ENCODE data around the gene C4orf54. TPM values are rescaled to one million over a fixed set of nuclear protein-coding genes. Genes with fewer than 3 reads are reported as not detected.

C4orf54 gene
- total RNA-seq, 1 donor from 2014 or later, result not detected

- no peaks in the 10 kb centered on the region for H3K4me1 Mint-ChIP-seq
- intact Hi-C loops (cut with micrococcal nuclease), result no loop called here
- H3K27me3 Mint-ChIP-seq, result peaks cover under 1% of the 10 kb centered on the region
- no peak for DNase-seq
- no peaks in the 10 kb centered on the region for H3K36me3 Mint-ChIP-seq (ENCODE audit: low read depth)
- no peaks in the 10 kb centered on the region for H3K9me3 Mint-ChIP-seq
- no peak overlapping the region for H3K27ac Mint-ChIP-seq
- H3K4me3 Mint-ChIP-seq, result no peak overlapping the region
These were observed 8.4 kb upstream of the C4orf54 start for GRCh38 chr4:99665983-99666382.

GRCh38 chr4:99664716-99665115 lies 7.1 kb upstream of the C4orf54 start:
- Mint-ChIP-seq H3K4me3 (no peak overlapping the region), H3K27me3 (peaks cover 1% of the 10 kb centered on the region), H3K27ac (no peak overlapping the region), H3K36me3 (ENCODE audit: low read depth) (no peaks in the 10 kb centered on the region), H3K9me3 (no peaks in the 10 kb centered on the region), H3K4me1 (no peaks in the 10 kb centered on the region)
- no peak for DNase-seq
- intact Hi-C loops (cut with micrococcal nuclease), result no loop called here

- intact Hi-C loops (cut with micrococcal nuclease), result no loop called here
- peaks cover 4% of the 10 kb centered on the region for H3K27me3 Mint-ChIP-seq
- no peaks in the 10 kb centered on the region for H3K4me1 Mint-ChIP-seq
- H3K9me3 Mint-ChIP-seq, result no peaks in the 10 kb centered on the region
- DNase-seq, result no peak
- H3K4me3 Mint-ChIP-seq, result no peak overlapping the region
- no peaks in the 10 kb centered on the region for H3K36me3 Mint-ChIP-seq (ENCODE audit: low read depth)
- H3K27ac Mint-ChIP-seq, result no peak overlapping the region
These were observed 4.3 kb upstream of the C4orf54 start for GRCh38 chr4:99661907-99662306.

DNA sequence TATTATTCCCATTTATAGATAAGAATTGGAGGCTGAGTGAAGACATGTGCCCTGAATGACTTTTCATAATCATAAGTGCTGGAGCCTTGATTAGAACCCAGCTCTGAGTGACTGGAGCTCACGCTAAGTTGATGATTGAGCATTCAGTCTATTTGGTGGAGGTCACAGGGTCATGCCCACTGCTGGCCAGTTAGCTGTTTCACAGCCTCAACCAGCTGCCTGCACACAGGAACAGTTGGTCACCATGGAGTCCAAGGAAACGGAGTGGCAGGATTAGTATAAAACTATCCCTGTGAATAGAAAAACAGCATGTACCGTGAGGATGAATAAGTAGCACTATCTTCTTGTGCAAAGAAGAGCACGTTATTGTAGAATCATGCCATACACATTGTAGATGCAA lies 1.0 kb upstream of the C4orf54 start:
- no peak overlapping the region for H3K4me3 Mint-ChIP-seq
- H3K27ac Mint-ChIP-seq, result no peak overlapping the region
- H3K27me3 Mint-ChIP-seq, result peaks cover 4% of the 10 kb centered on the region
- H3K4me1 Mint-ChIP-seq, result no peaks in the 10 kb centered on the region
- H3K9me3 Mint-ChIP-seq, result no peaks in the 10 kb centered on the region
- no peak for DNase-seq
- no peaks in the 10 kb centered on the region for H3K36me3 Mint-ChIP-seq (ENCODE audit: low read depth)
- intact Hi-C loops (cut with micrococcal nuclease), result no loop called here

GRCh38 chr4:99655308-99656081 lies 2.1 kb downstream of the C4orf54 start:
- Mint-ChIP-seq H3K4me3 (no peak overlapping the region), H3K4me1 (no peaks in the 10 kb centered on the region), H3K27ac (no peak overlapping the region), H3K36me3 (ENCODE audit: low read depth) (no peaks in the 10 kb centered on the region), H3K9me3 (no peaks in the 10 kb centered on the region), H3K27me3 (peaks cover 2% of the 10 kb centered on the region)
- DNase-seq, result no peak
- intact Hi-C loops (cut with micrococcal nuclease), result no loop called here

GRCh38 chr4:99654361-99654761 lies 3.3 kb downstream of the C4orf54 start:
- H3K27ac Mint-ChIP-seq, result no peak overlapping the region

DNA sequence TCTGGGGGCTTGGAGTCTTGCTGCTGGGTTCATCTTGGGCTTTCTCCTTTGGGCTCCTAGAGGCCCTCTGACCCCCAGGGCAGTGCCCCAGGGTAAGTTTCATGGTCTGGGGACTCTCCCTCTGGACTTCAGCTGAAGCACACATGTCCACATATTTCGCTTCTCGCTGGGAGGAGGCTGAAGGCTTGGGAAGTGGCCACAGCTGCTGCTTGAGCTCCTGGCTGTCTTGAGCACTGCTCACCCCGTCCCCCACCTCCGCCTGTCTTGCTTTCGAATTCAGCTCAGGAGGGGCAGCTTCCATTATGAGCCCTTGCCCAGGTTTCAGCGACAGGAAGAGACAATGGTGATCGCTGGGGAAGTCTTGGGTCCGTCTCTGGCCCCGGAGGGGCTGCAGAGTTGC lies 3.7 kb downstream of the C4orf54 start:
- Mint-ChIP-seq H3K9me3 (no peaks in the 10 kb centered on the region), H3K4me3 (no peak overlapping the region), H3K27ac (no peak overlapping the region), H3K27me3 (no peaks in the 10 kb centered on the region), H3K4me1 (no peaks in the 10 kb centered on the region), H3K36me3 (ENCODE audit: low read depth) (no peaks in the 10 kb centered on the region)
- intact Hi-C loops (cut with micrococcal nuclease), result no loop called here
- no peak for DNase-seq

More at GRCh38 chr4:99654361-99654761, 3.3 kb downstream of the C4orf54 start:
- H3K9me3 Mint-ChIP-seq, result no peaks in the 10 kb centered on the region
- no peaks in the 10 kb centered on the region for H3K36me3 Mint-ChIP-seq (ENCODE audit: low read depth)
- H3K4me1 Mint-ChIP-seq, result no peaks in the 10 kb centered on the region
- peaks cover 2% of the 10 kb centered on the region for H3K27me3 Mint-ChIP-seq
- DNase-seq, result no peak
- intact Hi-C loops (cut with micrococcal nuclease), result no loop called here
- H3K4me3 Mint-ChIP-seq, result no peak overlapping the region

- intact Hi-C loops (cut with micrococcal nuclease), result no loop called here
These were observed 4.8 kb downstream of the C4orf54 start for GRCh38 chr4:99652596-99653436.

DNA sequence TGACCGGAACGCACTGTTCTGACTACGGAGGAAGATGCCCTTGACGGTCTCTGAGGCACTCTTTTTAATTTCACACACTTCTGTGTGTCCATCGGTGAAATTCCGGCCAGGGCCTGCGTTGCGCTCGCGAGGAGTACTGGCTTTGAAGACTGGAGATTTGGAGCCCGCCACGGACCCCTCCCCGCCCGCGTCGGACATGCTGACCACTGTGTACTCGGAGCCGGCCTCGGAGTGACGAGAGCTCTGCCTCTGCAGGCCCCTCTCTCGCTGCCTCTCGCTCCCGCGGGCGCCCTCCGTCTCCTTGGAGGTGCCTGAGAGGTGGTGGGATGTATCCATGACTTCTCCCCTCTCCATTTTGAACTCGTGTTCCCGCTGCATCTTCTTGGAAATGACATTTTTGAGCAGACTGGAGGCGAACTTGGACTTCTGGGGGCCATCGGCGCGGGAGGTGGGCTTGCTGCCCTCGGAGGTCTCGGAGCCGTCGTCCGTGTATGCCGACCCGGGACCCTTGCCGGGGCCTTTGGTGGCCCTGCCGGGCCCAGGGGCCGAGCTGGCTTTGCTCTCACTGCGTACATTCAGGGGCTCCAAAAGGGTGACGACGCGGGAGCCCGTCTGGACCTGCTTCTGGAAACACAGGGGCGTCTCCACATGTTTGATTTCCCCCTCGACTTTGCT lies 5.7 kb downstream of the C4orf54 start:
- no peak overlapping the region for H3K27ac Mint-ChIP-seq
- H3K36me3 Mint-ChIP-seq (ENCODE audit: low read depth), result no peaks in the 10 kb centered on the region
- intact Hi-C loops (cut with micrococcal nuclease), result no loop called here
- DNase-seq, result no peak
- peaks cover 2% of the 10 kb centered on the region for H3K27me3 Mint-ChIP-seq
- H3K4me1 Mint-ChIP-seq, result no peaks in the 10 kb centered on the region
- H3K9me3 Mint-ChIP-seq, result no peaks in the 10 kb centered on the region
- H3K4me3 Mint-ChIP-seq, result no peak overlapping the region

More at GRCh38 chr4:99652596-99653436, 4.8 kb downstream of the C4orf54 start:
- no peaks in the 10 kb centered on the region for H3K36me3 Mint-ChIP-seq (ENCODE audit: low read depth)
- H3K27ac Mint-ChIP-seq, result no peak overlapping the region
- no peaks in the 10 kb centered on the region for H3K9me3 Mint-ChIP-seq
- no peak for DNase-seq
- no peaks in the 10 kb centered on the region for H3K27me3 Mint-ChIP-seq
- H3K4me1 Mint-ChIP-seq, result no peaks in the 10 kb centered on the region
- no peak overlapping the region for H3K4me3 Mint-ChIP-seq

DNA sequence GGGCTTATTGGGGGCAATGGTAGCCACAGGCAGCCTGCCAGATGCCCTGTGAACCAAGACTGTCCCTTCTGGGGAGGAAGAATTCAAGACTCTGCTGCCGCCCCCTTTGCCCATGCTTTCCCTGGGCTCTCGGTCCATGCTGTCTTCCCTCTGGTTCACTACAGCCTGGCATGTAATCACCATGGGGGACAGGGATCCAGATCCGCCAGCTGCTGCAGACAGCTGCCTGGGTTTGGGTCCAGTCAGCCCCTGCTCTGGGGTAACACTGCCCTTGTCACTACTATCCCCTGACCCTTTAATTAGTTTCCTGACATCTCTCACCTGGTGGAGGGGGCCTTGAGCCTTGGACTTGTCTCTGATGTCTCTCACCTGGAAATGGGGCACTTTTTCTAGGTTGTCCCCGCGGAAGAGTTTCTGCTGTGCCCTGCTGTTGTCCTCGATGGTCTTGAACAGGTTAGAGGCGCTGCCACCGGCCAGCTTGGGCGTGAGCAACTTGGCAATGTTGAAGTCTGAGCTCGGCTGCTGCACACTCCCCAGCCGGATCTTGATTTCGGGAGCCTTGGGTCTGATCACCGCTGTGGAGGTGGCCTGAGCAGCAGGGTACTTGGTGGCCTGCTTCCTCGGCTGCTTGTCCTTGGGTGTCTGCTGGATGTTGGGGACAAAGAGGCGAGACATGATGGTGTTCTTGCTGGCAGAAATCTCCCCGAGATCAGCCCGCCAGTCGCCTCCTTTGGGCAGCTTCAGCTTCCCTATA lies 6.4 kb downstream of the C4orf54 start:
- no peak for DNase-seq
- H3K27me3 Mint-ChIP-seq, result peaks cover 3% of the 10 kb centered on the region
- H3K27ac Mint-ChIP-seq, result no peak overlapping the region
- intact Hi-C loops (cut with micrococcal nuclease), result no loop called here
- no peaks in the 10 kb centered on the region for H3K9me3 Mint-ChIP-seq
- no peaks in the 10 kb centered on the region for H3K36me3 Mint-ChIP-seq (ENCODE audit: low read depth)
- no peaks in the 10 kb centered on the region for H3K4me1 Mint-ChIP-seq
- H3K4me3 Mint-ChIP-seq, result no peak overlapping the region

- H3K27me3 Mint-ChIP-seq, result peaks cover 3% of the 10 kb centered on the region
- no peaks in the 10 kb centered on the region for H3K9me3 Mint-ChIP-seq
- no peak overlapping the region for H3K4me3 Mint-ChIP-seq
- H3K4me1 Mint-ChIP-seq, result no peaks in the 10 kb centered on the region
- no peak for DNase-seq
- intact Hi-C loops (cut with micrococcal nuclease), result no loop called here
- no peaks in the 10 kb centered on the region for H3K36me3 Mint-ChIP-seq (ENCODE audit: low read depth)
- no peak overlapping the region for H3K27ac Mint-ChIP-seq
These were observed 7.8 kb downstream of the C4orf54 start for GRCh38 chr4:99649778-99650177.

DNA sequence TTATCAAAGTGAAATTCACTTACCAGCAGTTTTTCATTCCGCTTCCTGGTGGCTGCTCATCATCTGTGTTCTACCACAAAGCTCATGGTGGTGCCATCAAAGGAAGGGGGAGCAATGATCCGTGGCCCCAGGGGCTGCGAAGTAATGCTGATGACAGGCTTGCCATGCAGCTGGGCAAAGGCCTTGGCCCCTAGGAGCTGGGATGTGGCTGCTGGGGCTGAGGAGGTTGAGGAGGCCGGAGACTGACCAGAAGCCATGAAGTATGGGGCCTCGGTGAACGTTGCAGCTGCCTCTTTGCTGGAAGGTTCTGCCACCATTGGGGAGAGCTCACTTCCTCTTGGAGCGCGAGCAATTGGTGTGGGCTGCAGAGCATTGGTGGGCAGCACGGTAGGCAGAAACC lies 8.4 kb downstream of the C4orf54 start:
- Mint-ChIP-seq H3K9me3 (no peaks in the 10 kb centered on the region), H3K4me3 (no peak overlapping the region), H3K4me1 (no peaks in the 10 kb centered on the region), H3K36me3 (ENCODE audit: low read depth) (no peaks in the 10 kb centered on the region), H3K27me3 (peaks cover 3% of the 10 kb centered on the region), H3K27ac (no peak overlapping the region)
- no peak for DNase-seq
- intact Hi-C loops (cut with micrococcal nuclease), result no loop called here

GRCh38 chr4:99648321-99648720 lies 9.3 kb downstream of the C4orf54 start:
- intact Hi-C loops (cut with micrococcal nuclease), result no loop called here
- no peak for DNase-seq
- Mint-ChIP-seq H3K4me1 (no peaks in the 10 kb centered on the region), H3K27ac (no peak overlapping the region), H3K36me3 (ENCODE audit: low read depth) (no peaks in the 10 kb centered on the region), H3K9me3 (no peaks in the 10 kb centered on the region), H3K4me3 (no peak overlapping the region), H3K27me3 (peaks cover 3% of the 10 kb centered on the region)

Measured in activated CD4-positive, alpha-beta T cell treated with anti-CD3 and anti-CD28 coated beads, Interleukin-2, amount 10 ng/mL, durations not matched to agents 24 days and 14 days (primary cell).